RWPE2 (cell line): ENCODE measurements around the gene GMDS.

Source experiments
- ATAC-seq: fragments of 200-7000 bp; cut with Tn5 transposase; 3 replicates; pipeline ENCODE4 v1.9.1; 2021; ENCODE audit warnings: low read depth
- DNase-seq: peaks from one replicate; pipeline ENCODE4 v3.0.0-alpha.2; 2020; ENCODE audit warnings: low spot score
- H3K27ac ChIP-seq: fragments of 450-650 bp; 2 replicates; pipeline ENCODE4 v1.5.1; 2017; ENCODE audit warnings: mild to moderate bottlenecking; ENCODE audit not compliant: poor library complexity, severe bottlenecking
- H3K27me3 ChIP-seq: fragments of 250-450 bp; sonication (Bioruptor Pico); 2 replicates; pipeline ENCODE4 v1.5.1; 2021; ENCODE audit warnings: mild to moderate bottlenecking, moderate library complexity; ENCODE audit not compliant: insufficient read depth, poor library complexity, severe bottlenecking
- H3K36me3 ChIP-seq: fragments of 250-450 bp; sonication (Bioruptor Pico); 2 replicates; pipeline ENCODE4 v1.5.1; 2020; ENCODE audit warnings: low read depth, mild to moderate bottlenecking, moderate library complexity
- H3K4me1 ChIP-seq: fragments of 250-450 bp; sonication (Bioruptor Pico); 2 replicates; pipeline ENCODE4 v1.5.1; 2021; ENCODE audit warnings: mild to moderate bottlenecking, moderate library complexity; ENCODE audit not compliant: insufficient read depth, poor library complexity, severe bottlenecking
- H3K4me3 ChIP-seq: fragments of 250-450 bp; sonication (Bioruptor Pico); 2 replicates; pipeline ENCODE4 v1.5.1; 2021; ENCODE audit warnings: mild to moderate bottlenecking, moderate library complexity; ENCODE audit not compliant: severe bottlenecking
- H3K9me3 ChIP-seq: fragments of 250-450 bp; sonication (Bioruptor Pico); 2 replicates; pipeline ENCODE4 v1.5.1; 2021; ENCODE audit warnings: mild to moderate bottlenecking, moderate library complexity; ENCODE audit not compliant: severe bottlenecking
- TF ChIP-seq, protein P1 (sequence below): fragments of 450-650 bp; IDR thresholded peaks from one replicate; pipeline ENCODE4 v1.5.1; 2017; ENCODE audit warnings: mild to moderate bottlenecking, moderate library complexity; ENCODE audit not compliant: poor library complexity, severe bottlenecking

Gene GMDS

DNA sequence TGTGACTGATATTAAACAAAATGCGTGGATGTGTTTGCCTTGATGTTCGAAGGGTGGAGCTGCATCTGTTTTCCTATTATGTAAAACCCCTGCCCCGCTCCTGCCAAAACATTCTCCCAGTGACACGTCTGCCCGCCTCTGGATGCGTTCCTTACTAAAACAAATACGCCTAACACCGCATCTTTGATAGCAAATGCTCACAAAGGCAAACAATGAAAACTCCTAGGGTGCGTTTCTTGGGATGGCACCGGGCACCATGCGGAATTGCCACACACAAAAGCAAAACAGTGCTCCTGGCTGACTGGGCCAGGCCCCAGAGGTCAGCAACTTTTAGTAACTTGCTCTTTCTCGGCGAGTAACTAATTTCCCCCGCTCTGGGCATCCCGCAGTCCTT is 644.6 kb downstream of the GMDS start:
- no peaks in the 10 kb centered on the region for H3K27me3 ChIP-seq
- TF ChIP-seq, protein P1, sequence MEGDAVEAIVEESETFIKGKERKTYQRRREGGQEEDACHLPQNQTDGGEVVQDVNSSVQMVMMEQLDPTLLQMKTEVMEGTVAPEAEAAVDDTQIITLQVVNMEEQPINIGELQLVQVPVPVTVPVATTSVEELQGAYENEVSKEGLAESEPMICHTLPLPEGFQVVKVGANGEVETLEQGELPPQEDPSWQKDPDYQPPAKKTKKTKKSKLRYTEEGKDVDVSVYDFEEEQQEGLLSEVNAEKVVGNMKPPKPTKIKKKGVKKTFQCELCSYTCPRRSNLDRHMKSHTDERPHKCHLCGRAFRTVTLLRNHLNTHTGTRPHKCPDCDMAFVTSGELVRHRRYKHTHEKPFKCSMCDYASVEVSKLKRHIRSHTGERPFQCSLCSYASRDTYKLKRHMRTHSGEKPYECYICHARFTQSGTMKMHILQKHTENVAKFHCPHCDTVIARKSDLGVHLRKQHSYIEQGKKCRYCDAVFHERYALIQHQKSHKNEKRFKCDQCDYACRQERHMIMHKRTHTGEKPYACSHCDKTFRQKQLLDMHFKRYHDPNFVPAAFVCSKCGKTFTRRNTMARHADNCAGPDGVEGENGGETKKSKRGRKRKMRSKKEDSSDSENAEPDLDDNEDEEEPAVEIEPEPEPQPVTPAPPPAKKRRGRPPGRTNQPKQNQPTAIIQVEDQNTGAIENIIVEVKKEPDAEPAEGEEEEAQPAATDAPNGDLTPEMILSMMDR: no peak

DNA sequence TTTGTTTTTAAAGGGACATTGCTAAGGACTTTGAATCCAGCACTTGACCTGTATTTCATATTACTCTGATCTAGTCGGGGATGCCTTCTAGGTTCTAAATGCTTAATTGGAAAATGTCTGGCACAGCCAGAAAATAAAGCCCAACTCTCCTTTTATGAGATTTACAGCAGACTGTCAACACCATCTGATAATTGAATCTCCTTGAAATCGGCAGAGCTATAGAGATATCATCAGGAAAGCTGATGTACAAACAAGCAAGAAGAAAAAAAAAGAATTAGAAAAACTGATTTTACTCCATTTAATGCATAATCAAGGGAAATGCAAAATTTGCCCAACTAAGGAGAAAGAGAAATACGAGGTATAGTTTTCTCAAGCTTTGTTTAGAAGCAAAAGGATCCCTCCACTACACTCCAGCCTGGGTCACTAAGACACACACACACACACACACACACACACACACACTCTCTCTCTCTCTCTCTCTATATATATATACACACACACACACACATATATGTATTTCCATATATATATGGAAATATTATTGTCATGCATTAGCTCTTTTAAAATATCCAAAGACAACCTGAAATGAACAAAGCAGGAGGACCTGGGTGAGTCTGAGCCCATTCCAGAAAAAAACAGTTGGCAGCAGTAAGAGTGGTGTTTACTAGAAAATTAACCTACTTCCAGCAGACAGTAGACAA is 645.2 kb downstream of the GMDS start:
- H3K4me3 ChIP-seq: no peak overlapping the region
- TF ChIP-seq, protein P1: no peak

More for the DNA sequence above, 644.6 kb downstream of the GMDS start:
- Histone ChIP-seq H3K36me3 (no peaks in the 10 kb centered on the region), H3K4me3 (no peak overlapping the region), H3K27ac (no peak overlapping the region), H3K4me1 (peaks cover 4% of the 10 kb centered on the region), H3K9me3 (no peaks in the 10 kb centered on the region)
- no peak for ATAC-seq
- DNase-seq: no peak

GRCh38 chr6:1599469-1599868 is 645.9 kb downstream of the GMDS start:
- DNase-seq (no peak), ATAC-seq (no peak)
- Histone ChIP-seq H3K36me3 (no peaks in the 10 kb centered on the region), H3K4me3 (no peak overlapping the region), H3K27me3 (peaks cover 5% of the 10 kb centered on the region), H3K4me1 (peaks cover 4% of the 10 kb centered on the region), H3K27ac (no peak overlapping the region), H3K9me3 (no peaks in the 10 kb centered on the region)
- TF ChIP-seq, protein P1: no peak

More for the DNA sequence above, 645.2 kb downstream of the GMDS start:
- no peaks in the 10 kb centered on the region for H3K27me3 ChIP-seq
- H3K4me1 ChIP-seq: peaks cover 4% of the 10 kb centered on the region
- H3K27ac ChIP-seq: no peak overlapping the region
- DNase-seq (no peak), ATAC-seq (no peak)
- H3K9me3 ChIP-seq: no peaks in the 10 kb centered on the region
- H3K36me3 ChIP-seq: no peaks in the 10 kb centered on the region

GRCh38 chr6:1598886-1599285 is 646.5 kb downstream of the GMDS start:
- no peak for ATAC-seq
- no peak for DNase-seq
- Histone ChIP-seq H3K4me3 (no peak overlapping the region), H3K27ac (no peak overlapping the region), H3K36me3 (no peaks in the 10 kb centered on the region), H3K27me3 (peaks cover 11% of the 10 kb centered on the region), H3K4me1 (peaks cover 4% of the 10 kb centered on the region), H3K9me3 (no peaks in the 10 kb centered on the region)
- TF ChIP-seq, protein P1: no peak

DNA sequence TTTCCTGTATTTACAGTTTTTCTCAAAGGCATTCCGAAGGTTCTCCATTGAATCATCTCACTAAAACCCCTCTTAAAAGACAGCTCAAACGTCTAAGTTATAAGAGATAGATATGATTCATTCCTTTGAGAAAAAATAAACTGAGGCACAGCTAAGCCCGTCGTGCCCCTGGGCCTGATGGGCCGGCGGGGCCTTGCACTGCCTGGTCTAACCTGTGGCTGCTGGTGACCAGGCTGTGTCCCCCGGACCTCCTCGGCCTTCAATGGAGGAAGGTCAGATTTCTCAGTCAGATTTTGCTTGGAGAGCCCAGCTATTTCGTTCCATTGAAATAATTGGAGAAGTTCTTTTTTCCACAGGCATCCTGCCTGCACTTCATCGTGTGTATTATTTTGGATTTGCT is 647.0 kb downstream of the GMDS start:
- Histone ChIP-seq H3K4me3 (no peak overlapping the region), H3K9me3 (no peaks in the 10 kb centered on the region), H3K27ac (no peak overlapping the region), H3K36me3 (no peaks in the 10 kb centered on the region), H3K27me3 (peaks cover 14% of the 10 kb centered on the region), H3K4me1 (peaks cover 4% of the 10 kb centered on the region)
- ATAC-seq (no peak), DNase-seq (no peak)
- TF ChIP-seq, protein P1: no peak
